Adrenal gland (tissue), 12 donors: Measurements from ENCODE around the gene SMARCA1. TPM values are rescaled to one million over a fixed set of nuclear protein-coding genes. Genes with fewer than 3 reads are reported as not detected.

Source experiments
- DNase-seq, 7 donors: peaks; one replicate each; pipeline ENCODE4 v3.0.0-alpha.2; 2019 to 2020
- H3K27ac ChIP-seq, 5 donors: fragments of 200-600 bp; sonication (generic) in 4 of 5; 1 replicate in 3 of 5; 2 replicates in 2 of 5; pipeline versions ENCODE4 v1.5.1 to v1.8.0; 2016 to 2020; ENCODE audit warnings: mild to moderate bottlenecking in 1 of 5
- H3K27me3 ChIP-seq: fragments of 200-600 bp; 2 replicates; pipeline ENCODE4 v1.8.0; 2021
- H3K36me3 ChIP-seq, 2 donors: fragments of 200-600 bp; replicated peaks in 1 of 2; 1 replicate in 1 of 2; 2 replicates in 1 of 2; pipeline versions ENCODE4 v1.5.1 to v1.8.0; 2018 to 2022
- H3K4me1 ChIP-seq, 2 donors: fragments of 200-600 bp; replicated peaks in 1 of 2; 1 replicate in 1 of 2; 2 replicates in 1 of 2; pipeline versions ENCODE4 v1.5.1 to v1.8.0; 2018 to 2021
- H3K4me3 ChIP-seq, 4 donors: fragments of 200-600 bp; sonication (generic) in 3 of 4; one replicate each; pipeline ENCODE4 v1.5.1; 2016 to 2018
- H3K9me3 ChIP-seq, 3 donors: fragments of 200-600 bp; sonication (generic) in 1 of 3; replicated peaks in 1 of 3; 1 replicate in 2 of 3; 2 replicates in 1 of 3; pipeline versions ENCODE4 v1.5.1 to v1.8.0; 2016 to 2021
- POLR2A ChIP-seq, 2 donors: fragments of 450-650 bp; IDR thresholded peaks; one replicate each; pipeline ENCODE4 v1.6.1; 2017; ENCODE audit warnings: antibody characterized with exemption in 2 of 2, mild to moderate bottlenecking in 2 of 2, moderate library complexity in 1 of 2
- WGBS, 4 donors: extraction: QIAGEN DNeasy Blood & Tissue Kit in 2 of 4; methylation state at CpG; one replicate each; pipeline versions ENCODE4 v1.1.5 to v1.1.7; 2013 to 2017; 5-methylcytosine and 5-hydroxymethylcytosine counted together
- intact Hi-C, 2 donors: fragments of 100-400 bp; cut with DNase I; formaldehyde crosslinking; loops; one replicate each; pipeline versions ENCODE4 v1.14.1 to v1.15.0; 2022 to 2023
- polyA plus RNA-seq, 3 donors: library from polyadenylated mRNA; stranded (reverse); fragments of 200-250 nt in 2 of 3; fragments of 350-450 nt in 1 of 3; fragmentation: Illumina TruSeq in 1 of 3; extraction: RNeasy Lipid Tissue Mini Kit (QIAGEN cat#74804) in 1 of 3; gene quantifications; one replicate each; pipeline ENCODE4 v1.2.3, GENCODE V29; 2013 to 2014
- total RNA-seq, 9 donors: library from RNA; depleted of rRNA in 4 of 9; stranded (reverse); fragments of >200 nt in 4 of 9; fragments of 120-200 nt in 1 of 9; fragmentation: NEBNext Ultra II Directional in 1 of 9; extraction: Animal tissue kit (Norgen Biotek cat#: 25700) in 1 of 9; gene quantifications; one replicate each; pipeline versions ENCODE4 v1.1.0 to v1.2.4, GENCODE V29; 2013 to 2023
- TF ChIP-seq, protein P1 (sequence below), 6 experiments: fragments of 450-650 bp in 4 of 6; fragments of 200-600 bp in 2 of 6; sonication (generic) in 1 of 6; IDR thresholded peaks; 1 replicate in 5 of 6; 2 replicates in 1 of 6; pipeline versions ENCODE4 v1.5.1 to v1.8.0; 2016 to 2021; ENCODE audit warnings: antibody characterized with exemption in 6 of 6, mild to moderate bottlenecking in 2 of 6, moderate library complexity in 1 of 6
- donor health status: healthy with polysubstance abuse.
- donor health status: Bipolar disorder and iron deficiency.
- donor health status: DM: yes; HTN: yes; CAD: no.
- donor health status: DM: no; HTN: no; CAD: no.
- donor health status: DM: no; HTN: no; CAD: no.
- donor health status: DM: yes; HTN: yes; CAD: no.

SMARCA1 gene
- total and polyA plus RNA-seq, 12 donors = 31.0 to 160 (median 110) TPM

DNA sequence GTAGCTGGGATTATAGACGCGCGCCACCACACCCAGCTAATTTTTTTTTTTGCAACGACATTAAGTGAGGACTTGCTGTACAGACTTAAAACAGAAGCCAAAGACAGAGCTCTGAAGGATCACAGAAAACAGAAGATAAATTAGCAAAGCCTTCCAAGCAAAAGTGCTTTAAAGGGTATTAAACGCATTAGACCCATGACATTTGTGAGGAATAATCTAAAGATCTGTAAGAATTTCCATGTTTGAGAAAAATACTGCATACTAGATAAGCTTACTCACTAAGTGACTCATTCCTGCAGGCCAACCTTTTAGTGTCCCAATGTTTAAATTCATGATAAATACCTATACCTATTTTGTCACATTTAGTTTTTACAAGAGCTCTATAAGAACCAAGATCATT lies 27.4 kb downstream of the SMARCA1 start:
- DNase-seq = no peak
- Histone ChIP-seq H3K4me3 (no peak overlapping the region), H3K36me3 (peaks cover 0 to 41% of the 10 kb centered on the region in 2 donors), H3K27ac (no peak overlapping the region), H3K9me3 (no peaks in the 10 kb centered on the region), H3K4me1 (no peaks in the 10 kb centered on the region), H3K27me3 (no peaks in the 10 kb centered on the region)
- TF ChIP-seq, protein P1, sequence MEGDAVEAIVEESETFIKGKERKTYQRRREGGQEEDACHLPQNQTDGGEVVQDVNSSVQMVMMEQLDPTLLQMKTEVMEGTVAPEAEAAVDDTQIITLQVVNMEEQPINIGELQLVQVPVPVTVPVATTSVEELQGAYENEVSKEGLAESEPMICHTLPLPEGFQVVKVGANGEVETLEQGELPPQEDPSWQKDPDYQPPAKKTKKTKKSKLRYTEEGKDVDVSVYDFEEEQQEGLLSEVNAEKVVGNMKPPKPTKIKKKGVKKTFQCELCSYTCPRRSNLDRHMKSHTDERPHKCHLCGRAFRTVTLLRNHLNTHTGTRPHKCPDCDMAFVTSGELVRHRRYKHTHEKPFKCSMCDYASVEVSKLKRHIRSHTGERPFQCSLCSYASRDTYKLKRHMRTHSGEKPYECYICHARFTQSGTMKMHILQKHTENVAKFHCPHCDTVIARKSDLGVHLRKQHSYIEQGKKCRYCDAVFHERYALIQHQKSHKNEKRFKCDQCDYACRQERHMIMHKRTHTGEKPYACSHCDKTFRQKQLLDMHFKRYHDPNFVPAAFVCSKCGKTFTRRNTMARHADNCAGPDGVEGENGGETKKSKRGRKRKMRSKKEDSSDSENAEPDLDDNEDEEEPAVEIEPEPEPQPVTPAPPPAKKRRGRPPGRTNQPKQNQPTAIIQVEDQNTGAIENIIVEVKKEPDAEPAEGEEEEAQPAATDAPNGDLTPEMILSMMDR (IDR thresholded peaks at IDR 0.05) = no peak
- no peak for TF ChIP-seq POLR2A (IDR thresholded peaks at IDR 0.05)
- WGBS, 4 donors = 79 to 89% (median 84%) methylated on average over 5 of the region's 5 CpGs
- intact Hi-C loops = no loop called here

DNA sequence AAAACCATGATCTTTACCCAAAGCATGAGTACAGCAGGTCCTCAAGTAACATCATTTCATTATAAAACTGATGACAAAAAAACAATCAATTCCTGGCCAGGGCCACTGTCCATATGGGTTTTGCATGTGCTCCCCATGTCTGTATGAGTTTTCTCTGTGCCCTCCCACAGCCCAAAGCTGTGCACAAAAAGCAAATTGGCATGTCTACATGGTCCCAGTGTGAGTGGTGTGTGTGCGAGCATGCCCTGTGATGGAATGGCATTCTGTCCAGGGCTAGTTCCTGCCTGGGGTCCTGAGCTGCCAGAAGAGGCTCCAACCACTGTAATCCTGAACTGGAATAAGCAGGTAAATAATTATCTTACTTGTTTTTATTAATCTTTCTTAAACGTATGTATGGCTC lies 28.4 kb downstream of the SMARCA1 start:
- WGBS, 4 donors = 66 to 83% (median 75%) methylated on average over 1 to 2 of the region's 2 CpGs
- DNase-seq = no peak
- Histone ChIP-seq H3K9me3 (no peaks in the 10 kb centered on the region), H3K27me3 (no peaks in the 10 kb centered on the region), H3K4me3 (no peak overlapping the region), H3K36me3 (peaks cover 0 to 32% of the 10 kb centered on the region in 2 donors), H3K27ac (no peak overlapping the region), H3K4me1 (no peaks in the 10 kb centered on the region)
- TF ChIP-seq, protein P1 (IDR thresholded peaks at IDR 0.05) = no peak
- no peak for TF ChIP-seq POLR2A (IDR thresholded peaks at IDR 0.05)
- intact Hi-C loops = no loop called here

GRCh38 chrX:129493643-129494042 lies 29.6 kb downstream of the SMARCA1 start:
- no peak for DNase-seq
- Histone ChIP-seq H3K4me1 (no peaks in the 10 kb centered on the region), H3K27me3 (no peaks in the 10 kb centered on the region), H3K4me3 (no peak overlapping the region), H3K27ac (peak overlapping the region in 1 of 5 donors; percentile 29), H3K36me3 (peaks cover 0 to 34% of the 10 kb centered on the region in 2 donors), H3K9me3 (no peaks in the 10 kb centered on the region)
- TF ChIP-seq POLR2A (IDR thresholded peaks at IDR 0.05) = no peak
- TF ChIP-seq, protein P1 (IDR thresholded peaks at IDR 0.05) = no peak
- 51 to 65% (median 58%) methylated on average over 4 of the region's 4 CpGs for WGBS, 4 donors
- intact Hi-C loops = no loop called here

GRCh38 chrX:129490330-129490729 lies 33.0 kb downstream of the SMARCA1 start:
- no peak overlapping the region for H3K27ac ChIP-seq
- no peaks in the 10 kb centered on the region for H3K9me3 ChIP-seq
- TF ChIP-seq, protein P1 (IDR thresholded peaks at IDR 0.05) = no peak
- no peak for TF ChIP-seq POLR2A (IDR thresholded peaks at IDR 0.05)
- H3K4me1 ChIP-seq = no peaks in the 10 kb centered on the region
- intact Hi-C loops = no loop called here
- WGBS, 4 donors = 68 to 96% (median 81%) methylated on average over 2 of the region's 2 CpGs
- DNase-seq = no peak
- H3K36me3 ChIP-seq = peaks cover 0 to 26% of the 10 kb centered on the region in 2 donors
- no peaks in the 10 kb centered on the region for H3K27me3 ChIP-seq
- no peak overlapping the region for H3K4me3 ChIP-seq
